ELR (cell line): ENCODE data around the gene C11orf86.

Experiments used
- DNase-seq: peaks from one replicate; pipeline ENCODE4 v3.0.0-alpha.2; 2015; ENCODE audit warnings: low read depth

The C11orf86 gene

DNA sequence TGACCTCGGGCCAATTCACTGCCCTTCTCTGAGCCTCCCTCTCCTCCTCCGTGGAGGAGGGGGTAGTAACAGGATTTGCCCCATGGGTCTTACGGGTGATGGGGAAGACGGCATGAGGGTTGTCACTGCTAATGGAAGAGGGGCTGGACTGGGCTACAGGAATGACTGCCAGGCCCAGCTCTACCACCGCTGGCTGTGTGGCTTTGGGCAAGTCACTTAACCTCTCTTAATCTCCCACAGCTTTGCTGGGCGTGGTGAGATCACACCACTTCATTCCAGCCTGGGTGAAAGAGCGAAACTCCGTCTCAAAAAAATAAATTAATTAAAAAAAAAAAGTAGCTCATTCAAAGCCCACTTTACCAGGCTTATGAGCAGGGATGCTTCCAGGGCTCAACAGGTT is 50.6 kb downstream of the C11orf86 start:
- DNase-seq: no peak
